KOPT-K1 (cell line): ENCODE measurements around the gene SCARB1.

Experiments used
- H3K27ac ChIP-seq: fragments of 200-600 bp; sonication (generic); 2 replicates; pipeline ENCODE4 v1.5.1; 2016; ENCODE audit warnings: antibody characterized with exemption, mild to moderate bottlenecking, low read depth, low read length; ENCODE audit not compliant: poor library complexity, severe bottlenecking
- H3K36me3 ChIP-seq: fragments of 200-600 bp; sonication (generic); 2 replicates; pipeline ENCODE4 v1.5.1; 2017; ENCODE audit warnings: antibody characterized with exemption, mild to moderate bottlenecking, low read length, moderate library complexity; ENCODE audit not compliant: insufficient read depth
- H3K9me3 ChIP-seq: fragments of 200-600 bp; sonication (generic); 2 replicates; pipeline ENCODE4 v1.5.1; 2017; ENCODE audit warnings: antibody characterized with exemption, low read length, mild to moderate bottlenecking; ENCODE audit not compliant: insufficient read depth, poor library complexity, severe bottlenecking

The SCARB1 gene

GRCh38 chr12:124829708-124830304 is 33.9 kb downstream of the SCARB1 start:
- H3K27ac ChIP-seq: no peak overlapping the region

GRCh38 chr12:124829008-124829707 is 34.5 kb downstream of the SCARB1 start:
- Histone ChIP-seq H3K9me3 (peaks cover 7% of the 10 kb centered on the region), H3K27ac (no peak overlapping the region), H3K36me3 (no peaks in the 10 kb centered on the region)

More at GRCh38 chr12:124829708-124830304, 33.9 kb downstream of the SCARB1 start:
- peaks cover 7% of the 10 kb centered on the region for H3K9me3 ChIP-seq
- H3K36me3 ChIP-seq: no peaks in the 10 kb centered on the region

- Histone ChIP-seq H3K36me3 (no peaks in the 10 kb centered on the region), H3K27ac (no peak overlapping the region), H3K9me3 (peaks cover 7% of the 10 kb centered on the region)
Observed at GRCh38 chr12:124828264-124829007, 35.2 kb downstream of the SCARB1 start.

- Histone ChIP-seq H3K36me3 (no peaks in the 10 kb centered on the region), H3K27ac (no peak overlapping the region)
Observed at GRCh38 chr12:124827588-124828184, 36.0 kb downstream of the SCARB1 start.

GRCh38 chr12:124824195-124824594 is 39.5 kb downstream of the SCARB1 start:
- no peaks in the 10 kb centered on the region for H3K36me3 ChIP-seq
- no peak overlapping the region for H3K27ac ChIP-seq
- no peaks in the 10 kb centered on the region for H3K9me3 ChIP-seq

More at GRCh38 chr12:124827588-124828184, 36.0 kb downstream of the SCARB1 start:
- peaks cover 7% of the 10 kb centered on the region for H3K9me3 ChIP-seq

GRCh38 chr12:124823272-124823970 is 40.2 kb downstream of the SCARB1 start:
- no peak overlapping the region for H3K27ac ChIP-seq
- H3K36me3 ChIP-seq: no peaks in the 10 kb centered on the region
- no peaks in the 10 kb centered on the region for H3K9me3 ChIP-seq

- no peaks in the 10 kb centered on the region for H3K36me3 ChIP-seq
- no peaks in the 10 kb centered on the region for H3K9me3 ChIP-seq
- H3K27ac ChIP-seq: no peak overlapping the region
Observed at GRCh38 chr12:124822218-124822617, 41.4 kb downstream of the SCARB1 start.

GRCh38 chr12:124821252-124822200 is 42.1 kb downstream of the SCARB1 start:
- Histone ChIP-seq H3K27ac (no peak overlapping the region), H3K36me3 (no peaks in the 10 kb centered on the region), H3K9me3 (no peaks in the 10 kb centered on the region)

- H3K9me3 ChIP-seq: no peaks in the 10 kb centered on the region
- peaks cover 2% of the 10 kb centered on the region; the same call in 1 of the 2 replicates for H3K36me3 ChIP-seq
- H3K27ac ChIP-seq: no peak overlapping the region
Observed at GRCh38 chr12:124820199-124820598, 43.5 kb downstream of the SCARB1 start.

GRCh38 chr12:124819525-124819924 is 44.1 kb downstream of the SCARB1 start:
- Histone ChIP-seq H3K36me3 (peaks cover 9% of the 10 kb centered on the region; the same call in 1 of the 2 replicates), H3K9me3 (no peaks in the 10 kb centered on the region), H3K27ac (no peak overlapping the region)

GRCh38 chr12:124819080-124819479 is 44.6 kb downstream of the SCARB1 start:
- H3K9me3 ChIP-seq: no peaks in the 10 kb centered on the region
- no peak overlapping the region for H3K27ac ChIP-seq
- H3K36me3 ChIP-seq: peaks cover 13% of the 10 kb centered on the region

GRCh38 chr12:124817076-124818000 is 46.3 kb downstream of the SCARB1 start:
- Histone ChIP-seq H3K27ac (no peak overlapping the region), H3K9me3 (no peaks in the 10 kb centered on the region), H3K36me3 (peaks cover 31% of the 10 kb centered on the region)

- Histone ChIP-seq H3K9me3 (no peaks in the 10 kb centered on the region), H3K36me3 (peaks cover 36% of the 10 kb centered on the region)
Observed at GRCh38 chr12:124816295-124816854, 47.3 kb downstream of the SCARB1 start.

More at GRCh38 chr12:124816295-124816854, 47.3 kb downstream of the SCARB1 start:
- no peak overlapping the region for H3K27ac ChIP-seq
